ENCODE measurements around the gene ATG7. TPM values are rescaled to one million over a fixed set of nuclear protein-coding genes. Genes with fewer than 3 reads are reported as not detected.

Gene ATG7
- total RNA-seq, 1 donor: 131 TPM

GRCh38 chr3:11385326-11385725 is 113.1 kb downstream of the ATG7 start:
- no peak overlapping the region for H3K4me3 ChIP-seq (ENCODE audit: low read depth, low read length)
- DNase-seq (ENCODE audit: low read depth): peak; percentile 65
- no peak for TF ChIP-seq CTCF (IDR thresholded peaks at IDR 0.05; ENCODE audit: insufficient read depth, low read depth, low read length)

GRCh38 chr3:11385891-11386290 is 113.7 kb downstream of the ATG7 start:
- TF ChIP-seq CTCF (IDR thresholded peaks at IDR 0.05; ENCODE audit: insufficient read depth, low read depth, low read length): no peak
- DNase-seq (ENCODE audit: low read depth): peak; percentile 55
- no peak overlapping the region for H3K4me3 ChIP-seq (ENCODE audit: low read depth, low read length)

- no peak for TF ChIP-seq CTCF (IDR thresholded peaks at IDR 0.05; ENCODE audit: insufficient read depth, low read depth, low read length)
- no peak for DNase-seq (ENCODE audit: low read depth)
- H3K4me3 ChIP-seq (ENCODE audit: low read depth, low read length): no peak overlapping the region
Measured at GRCh38 chr3:11386465-11387113, 114.4 kb downstream of the ATG7 start.

- no peak for TF ChIP-seq CTCF (IDR thresholded peaks at IDR 0.05; ENCODE audit: insufficient read depth, low read depth, low read length)
- DNase-seq (ENCODE audit: low read depth): peak; percentile 70
- H3K4me3 ChIP-seq (ENCODE audit: low read depth, low read length): no peak overlapping the region
Measured at GRCh38 chr3:11389386-11390268, 117.4 kb downstream of the ATG7 start.

- H3K4me3 ChIP-seq (ENCODE audit: low read depth, low read length): no peak overlapping the region
- no peak for DNase-seq (ENCODE audit: low read depth)
- TF ChIP-seq CTCF (IDR thresholded peaks at IDR 0.05; ENCODE audit: insufficient read depth, low read depth, low read length): no peak
Measured at GRCh38 chr3:11390411-11391131, 118.4 kb downstream of the ATG7 start.

- DNase-seq (ENCODE audit: low read depth): no peak
- H3K4me3 ChIP-seq (ENCODE audit: low read depth, low read length): no peak overlapping the region
- no peak for TF ChIP-seq CTCF (IDR thresholded peaks at IDR 0.05; ENCODE audit: insufficient read depth, low read depth, low read length)
Measured at GRCh38 chr3:11391174-11391879, 119.1 kb downstream of the ATG7 start.

Data from fibroblast of villous mesenchyme (primary cell).